Panc1 (cell line): ENCODE data around the gene ZBBX. TPM values are rescaled to one million over a fixed set of nuclear protein-coding genes. Genes with fewer than 3 reads are reported as not detected.

Source experiments
- ATAC-seq: fragments of 200-7000 bp; cut with Tn5 transposase; 2 replicates; pipeline ENCODE4 v1.9.1; 2020; ENCODE audit warnings: mild to moderate bottlenecking, moderate library complexity
- BruUV-seq: library from RNA; stranded (reverse); fragments of 400-500 nt; replicated peaks from 2 replicates; lab custom pipeline; 2021; lab: Mats Ljungman, UMichigan
- CTCF ChIA-PET: fragments of 300-600 bp; sonication (Branson Sonifier 250); formaldehyde crosslinking; loops from one replicate; lab custom pipeline; 2022; ENCODE audit warnings: antibody characterized with exemption; lab: Charles Lee
- POLR2A ChIA-PET: fragments of 300-600 bp; sonication (Branson Sonifier 250); formaldehyde crosslinking; loops from one replicate; lab custom pipeline; 2022; ENCODE audit warnings: antibody characterized with exemption; lab: Charles Lee
- DNase-seq: peaks from one replicate; pipeline ENCODE4 v3.0.0-alpha.2; 2010; ENCODE audit warnings: low read depth, low spot score
- H3K27ac ChIP-seq: 2 replicates; pipeline ENCODE4 v1.5.1; 2011; ENCODE audit warnings: mild to moderate bottlenecking, low read length, inconsistent platforms
- H3K27me3 ChIP-seq: fragments of 200-500 bp; sonication (Bioruptor generic); 2 replicates; pipeline ENCODE4 v1.6.0; 2014; ENCODE audit warnings: low read length, inconsistent platforms; ENCODE audit not compliant: control insufficient read depth, insufficient read depth
- H3K36me3 ChIP-seq: fragments of 200-500 bp; sonication (Bioruptor generic); 2 replicates; pipeline ENCODE4 v1.5.1; 2014; ENCODE audit warnings: inconsistent platforms, mild to moderate bottlenecking, low read length, moderate library complexity; ENCODE audit not compliant: control insufficient read depth, insufficient read depth
- H3K4me1 ChIP-seq: 2 replicates; pipeline ENCODE4 v1.5.1; 2011; ENCODE audit warnings: inconsistent platforms, mild to moderate bottlenecking, low read length, moderate library complexity; ENCODE audit not compliant: control insufficient read depth, insufficient read depth
- H3K4me3 ChIP-seq, 2 experiments: 2 replicates each; pipeline ENCODE4 v1.5.1; 2011 to 2012; ENCODE audit warnings: low read depth in 2 of 2, low read length in 2 of 2, mild to moderate bottlenecking in 2 of 2, inconsistent platforms in 1 of 2, moderate library complexity in 1 of 2
- H3K9me3 ChIP-seq: fragments of 200-500 bp; sonication (Bioruptor generic); 2 replicates; pipeline ENCODE4 v1.5.1; 2014; ENCODE audit warnings: low read depth, mild to moderate bottlenecking, inconsistent platforms, low read length, moderate library complexity; ENCODE audit not compliant: control insufficient read depth, insufficient read depth
- POLR2AphosphoS5 ChIP-seq: IDR thresholded peaks from 2 replicates; pipeline ENCODE4 v1.6.1; 2012; ENCODE audit warnings: mild to moderate bottlenecking, low read depth, low read length, moderate library complexity
- SIN3A ChIP-seq: IDR thresholded peaks from 2 replicates; pipeline ENCODE4 v1.6.1; 2012; ENCODE audit warnings: low read depth, mild to moderate bottlenecking, low read length, moderate library complexity, borderline replicate concordance; ENCODE audit not compliant: insufficient read depth
- TCF7L2 ChIP-seq: IDR thresholded peaks from 2 replicates; pipeline ENCODE4 v1.6.1; 2011; ENCODE audit warnings: mild to moderate bottlenecking, low read depth, low read length, inconsistent platforms
- in situ Hi-C: cut with HindIII; loops from 2 replicates; pipeline ENCODE4 v1.10.0; 2016; ENCODE audit warnings: low sequenced_read_pairs, low pct_unique_long_range_greater_than_20kb
- intact Hi-C: fragments of 100-400 bp; cut with micrococcal nuclease; formaldehyde crosslinking; loops from one replicate; pipeline ENCODE4 v1.10.0; 2022; ENCODE audit not compliant: unreplicated experiment
- total RNA-seq: library from RNA; stranded (reverse); gene quantifications from one replicate; pipeline ENCODE4 v1.2.1, GENCODE V29; 2021; ENCODE audit not compliant: unreplicated experiment
- TF ChIP-seq, protein P1 (sequence below): fragments of 450-650 bp; IDR thresholded peaks from 2 replicates; pipeline ENCODE4 v1.5.1; 2017; ENCODE audit warnings: mild to moderate bottlenecking
- TF ChIP-seq, protein P2 (sequence below), 2 experiments: IDR thresholded peaks; 2 replicates each; pipeline ENCODE4 v1.6.1; 2011 to 2012; ENCODE audit warnings: low read depth in 2 of 2, control low read depth in 1 of 2, low read length in 1 of 2, mild to moderate bottlenecking in 1 of 2, moderate library complexity in 1 of 2; ENCODE audit not compliant: insufficient read depth in 1 of 2

ZBBX gene
- total RNA-seq, 1 experiment from 2014 or later = not detected

DNA sequence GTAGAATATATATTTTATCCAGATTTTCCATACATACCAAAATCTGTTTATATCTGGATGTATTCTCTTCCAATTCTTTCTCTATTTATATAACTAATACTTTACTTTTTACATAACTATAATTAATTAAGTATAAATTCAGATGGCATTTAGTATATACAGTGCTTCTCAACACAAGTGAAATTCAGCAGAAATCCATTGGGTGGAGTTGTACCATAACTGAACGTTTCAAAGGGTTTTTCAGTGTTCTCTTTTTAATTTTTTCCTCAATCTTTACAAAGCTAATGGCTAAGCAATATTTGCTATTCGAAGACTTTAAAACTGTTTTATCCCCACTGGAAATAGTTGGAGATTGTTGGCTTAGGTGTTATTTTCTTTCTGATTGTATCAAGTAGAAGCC is 13.9 kb upstream of the ZBBX start:
- Histone ChIP-seq H3K27me3 (no peaks in the 10 kb centered on the region), H3K4me1 (no peaks in the 10 kb centered on the region), H3K9me3 (no peaks in the 10 kb centered on the region), H3K4me3 (no peak overlapping the region), H3K27ac (no peak overlapping the region), H3K36me3 (no peaks in the 10 kb centered on the region)
- intact Hi-C loops (no loop called here), in situ Hi-C loops (no loop called here)
- BruUV-seq = no TSS peak
- CTCF ChIA-PET = no interaction called here
- TF ChIP-seq POLR2AphosphoS5 (no peak), TCF7L2 (no peak), SIN3A (no peak)
- TF ChIP-seq, protein P1, sequence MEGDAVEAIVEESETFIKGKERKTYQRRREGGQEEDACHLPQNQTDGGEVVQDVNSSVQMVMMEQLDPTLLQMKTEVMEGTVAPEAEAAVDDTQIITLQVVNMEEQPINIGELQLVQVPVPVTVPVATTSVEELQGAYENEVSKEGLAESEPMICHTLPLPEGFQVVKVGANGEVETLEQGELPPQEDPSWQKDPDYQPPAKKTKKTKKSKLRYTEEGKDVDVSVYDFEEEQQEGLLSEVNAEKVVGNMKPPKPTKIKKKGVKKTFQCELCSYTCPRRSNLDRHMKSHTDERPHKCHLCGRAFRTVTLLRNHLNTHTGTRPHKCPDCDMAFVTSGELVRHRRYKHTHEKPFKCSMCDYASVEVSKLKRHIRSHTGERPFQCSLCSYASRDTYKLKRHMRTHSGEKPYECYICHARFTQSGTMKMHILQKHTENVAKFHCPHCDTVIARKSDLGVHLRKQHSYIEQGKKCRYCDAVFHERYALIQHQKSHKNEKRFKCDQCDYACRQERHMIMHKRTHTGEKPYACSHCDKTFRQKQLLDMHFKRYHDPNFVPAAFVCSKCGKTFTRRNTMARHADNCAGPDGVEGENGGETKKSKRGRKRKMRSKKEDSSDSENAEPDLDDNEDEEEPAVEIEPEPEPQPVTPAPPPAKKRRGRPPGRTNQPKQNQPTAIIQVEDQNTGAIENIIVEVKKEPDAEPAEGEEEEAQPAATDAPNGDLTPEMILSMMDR = no peak; the same call in 1 of the 2 replicates
- TF ChIP-seq, protein P2, sequence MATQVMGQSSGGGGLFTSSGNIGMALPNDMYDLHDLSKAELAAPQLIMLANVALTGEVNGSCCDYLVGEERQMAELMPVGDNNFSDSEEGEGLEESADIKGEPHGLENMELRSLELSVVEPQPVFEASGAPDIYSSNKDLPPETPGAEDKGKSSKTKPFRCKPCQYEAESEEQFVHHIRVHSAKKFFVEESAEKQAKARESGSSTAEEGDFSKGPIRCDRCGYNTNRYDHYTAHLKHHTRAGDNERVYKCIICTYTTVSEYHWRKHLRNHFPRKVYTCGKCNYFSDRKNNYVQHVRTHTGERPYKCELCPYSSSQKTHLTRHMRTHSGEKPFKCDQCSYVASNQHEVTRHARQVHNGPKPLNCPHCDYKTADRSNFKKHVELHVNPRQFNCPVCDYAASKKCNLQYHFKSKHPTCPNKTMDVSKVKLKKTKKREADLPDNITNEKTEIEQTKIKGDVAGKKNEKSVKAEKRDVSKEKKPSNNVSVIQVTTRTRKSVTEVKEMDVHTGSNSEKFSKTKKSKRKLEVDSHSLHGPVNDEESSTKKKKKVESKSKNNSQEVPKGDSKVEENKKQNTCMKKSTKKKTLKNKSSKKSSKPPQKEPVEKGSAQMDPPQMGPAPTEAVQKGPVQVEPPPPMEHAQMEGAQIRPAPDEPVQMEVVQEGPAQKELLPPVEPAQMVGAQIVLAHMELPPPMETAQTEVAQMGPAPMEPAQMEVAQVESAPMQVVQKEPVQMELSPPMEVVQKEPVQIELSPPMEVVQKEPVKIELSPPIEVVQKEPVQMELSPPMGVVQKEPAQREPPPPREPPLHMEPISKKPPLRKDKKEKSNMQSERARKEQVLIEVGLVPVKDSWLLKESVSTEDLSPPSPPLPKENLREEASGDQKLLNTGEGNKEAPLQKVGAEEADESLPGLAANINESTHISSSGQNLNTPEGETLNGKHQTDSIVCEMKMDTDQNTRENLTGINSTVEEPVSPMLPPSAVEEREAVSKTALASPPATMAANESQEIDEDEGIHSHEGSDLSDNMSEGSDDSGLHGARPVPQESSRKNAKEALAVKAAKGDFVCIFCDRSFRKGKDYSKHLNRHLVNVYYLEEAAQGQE (IDR thresholded peaks at IDR 0.05; ENCODE audit: insufficient read depth in 1 of 2, low read depth in 2 of 2, low read length in 1 of 2) = no peak
- no peak for DNase-seq
- POLR2A ChIA-PET = interaction anchor here (0.6 kb wide), 1 partner anchor 99 kb away, joined by 5 read pairs; no protein-coding TSS in a partner anchor
- no peak for ATAC-seq

DNA sequence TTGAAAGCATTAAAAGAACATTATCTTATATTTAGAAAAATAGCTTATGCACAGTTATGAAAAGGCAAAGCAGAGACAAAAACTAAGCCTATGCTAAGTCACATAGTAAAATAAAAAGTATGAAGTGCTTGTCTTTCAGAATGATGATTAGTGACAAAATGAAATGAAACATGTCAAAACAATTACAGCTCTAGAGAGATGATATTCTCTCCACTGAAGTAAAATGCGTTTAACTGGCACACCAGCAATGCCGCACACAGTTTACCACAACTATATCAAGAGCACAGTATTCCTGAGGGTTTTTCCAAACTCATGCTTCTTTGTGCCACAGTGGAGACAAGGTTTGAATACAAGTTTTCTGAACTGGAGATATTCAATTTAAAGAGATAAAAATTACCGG is 2.1 kb upstream of the ZBBX start:
- H3K4me1 ChIP-seq = no peaks in the 10 kb centered on the region
- POLR2A ChIA-PET = no interaction called here

More for the DNA sequence above, 2.1 kb upstream of the ZBBX start:
- intact Hi-C loops = no loop called here
- TF ChIP-seq, protein P1 = no peak
- TF ChIP-seq TCF7L2 (no peak), POLR2AphosphoS5 (no peak)
- H3K36me3 ChIP-seq = no peaks in the 10 kb centered on the region
- in situ Hi-C loops = no loop called here
- ATAC-seq (no peak), DNase-seq (no peak)
- no TSS peak for BruUV-seq
- no peak overlapping the region for H3K4me3 ChIP-seq
- no peak overlapping the region for H3K27ac ChIP-seq
- H3K9me3 ChIP-seq = no peaks in the 10 kb centered on the region
- no peaks in the 10 kb centered on the region; the same call in 1 of the 2 replicates for H3K27me3 ChIP-seq
- CTCF ChIA-PET = no interaction called here
